GM12878 (cell line): ENCODE measurements around the gene PSMA8. TPM values are rescaled to one million over a fixed set of nuclear protein-coding genes. Genes with fewer than 3 reads are reported as not detected.

Source experiments
- ATAC-seq: fragments of 200-7000 bp; cut with Tn5 transposase; 3 replicates; pipeline ENCODE4 v1.9.1; 2020; ENCODE audit warnings: mild to moderate bottlenecking, moderate library complexity
- BruUV-seq: library from RNA; stranded (reverse); fragments of 400-500 nt; replicated peaks from 2 replicates; lab custom pipeline; 2021; lab: Mats Ljungman, UMichigan
- CTCF ChIA-PET: fragments of 300-600 bp; sonication (Branson Sonifier 250); formaldehyde crosslinking; extraction: SDS; loops from one replicate; lab custom pipeline; 2021; ENCODE audit warnings: inconsistent platforms; lab: Yijun Ruan, JAX
- POLR2A ChIA-PET: fragments of 350-600 bp; formaldehyde crosslinking; extraction: SDS; loops from one replicate; lab custom pipeline; 2021; ENCODE audit warnings: inconsistent platforms; lab: Charles Lee
- RAD21 ChIA-PET: fragments of 300-600 bp; sonication (Branson Sonifier 250); formaldehyde crosslinking; loops from one replicate; lab custom pipeline; 2023; ENCODE audit warnings: antibody characterized with exemption; ENCODE audit not compliant: unreplicated experiment; lab: Charles Lee
- SMC1A ChIA-PET: fragments of 300-600 bp; sonication (Branson Sonifier 250); formaldehyde crosslinking; loops from one replicate; lab custom pipeline; 2023; ENCODE audit not compliant: unreplicated experiment, uncharacterized antibody; lab: Charles Lee
- DNase-seq: peaks from one replicate; pipeline ENCODE4 v3.0.0-alpha.2; 2011; ENCODE audit warnings: low read depth, low spot score
- FAIRE-seq: peaks from 3 replicates; lab custom pipeline; 2011; peaks lifted over from hg19 to GRCh38; lab: Jason Lieb, UNC
- H2AFZ ChIP-seq: 2 replicates; pipeline ENCODE4 v1.6.0; 2011; ENCODE audit warnings: low read depth, low read length, control low read depth; ENCODE audit not compliant: control insufficient read depth
- H3K27ac ChIP-seq: 2 replicates; pipeline ENCODE4 v1.5.1; 2011; ENCODE audit warnings: control low read depth; ENCODE audit not compliant: control insufficient read depth, insufficient read depth
- H3K27me3 ChIP-seq, 2 experiments: replicated peaks in 1 of 2; 2 replicates each; pipeline versions ENCODE4 v1.6.0 to v1.6.1; 2011; ENCODE audit warnings: low read length in 1 of 2; ENCODE audit not compliant: control insufficient read depth in 2 of 2, insufficient read depth in 2 of 2
- H3K36me3 ChIP-seq, 2 experiments: 2 replicates each; pipeline ENCODE4 v1.5.1; 2011; ENCODE audit warnings: low read length in 1 of 2; ENCODE audit not compliant: control insufficient read depth in 2 of 2, insufficient read depth in 2 of 2
- H3K4me1 ChIP-seq: 2 replicates; pipeline ENCODE4 v1.6.1; 2011; ENCODE audit warnings: mild to moderate bottlenecking, low read length, moderate library complexity, mixed read lengths; ENCODE audit not compliant: control insufficient read depth, insufficient read depth
- H3K4me2 ChIP-seq: 2 replicates; pipeline ENCODE4 v1.6.0; 2011; ENCODE audit warnings: control low read depth; ENCODE audit not compliant: control insufficient read depth, insufficient read depth
- H3K4me3 ChIP-seq: fragments of 200-600 bp; sonication (generic); 2 replicates; pipeline ENCODE4 v1.5.1; 2016
- H3K79me2 ChIP-seq: 2 replicates; pipeline ENCODE4 v1.6.0; 2011; ENCODE audit warnings: low read length; ENCODE audit not compliant: control insufficient read depth, insufficient read depth
- H3K9ac ChIP-seq: 2 replicates; pipeline ENCODE4 v1.8.0; 2011; ENCODE audit warnings: low read length, control low read depth, mixed read lengths; ENCODE audit not compliant: control insufficient read depth, insufficient read depth
- H3K9me3 ChIP-seq: replicated peaks from 3 replicates; pipeline ENCODE4 v1.5.1; 2011; ENCODE audit warnings: mild to moderate bottlenecking, low read length; ENCODE audit not compliant: control insufficient read depth, insufficient read depth
- H4K20me1 ChIP-seq: 2 replicates; pipeline ENCODE4 v1.6.0; 2011; ENCODE audit not compliant: control insufficient read depth, insufficient read depth
- BCLAF1 ChIP-seq: fragments of 450-650 bp; IDR thresholded peaks from 2 replicates; pipeline ENCODE4 v1.6.1; 2017; ENCODE audit warnings: antibody characterized with exemption, mild to moderate bottlenecking, moderate library complexity
- BHLHE40 ChIP-seq, 2 experiments: fragments of 450-650 bp in 1 of 2; IDR thresholded peaks; 2 replicates each; pipeline ENCODE4 v1.6.1; 2011 to 2017; ENCODE audit warnings: low read depth in 2 of 2, borderline replicate concordance in 1 of 2, improper control_type of control experiment in 1 of 2, low read length in 1 of 2, mild to moderate bottlenecking in 1 of 2
- ESRRA ChIP-seq: IDR thresholded peaks from 2 replicates; pipeline ENCODE4 v1.6.1; 2012; ENCODE audit warnings: mild to moderate bottlenecking, low read length, improper control_type of control experiment
- GABPA ChIP-seq: IDR thresholded peaks from 2 replicates; pipeline ENCODE4 v1.6.1; 2014; ENCODE audit warnings: antibody characterized with exemption, low read depth, mild to moderate bottlenecking, inconsistent platforms
- KAT2A ChIP-seq: conservative IDR thresholded peaks from 2 replicates; pipeline ENCODE4 v1.6.1; 2011; ENCODE audit warnings: low read depth, low read length; ENCODE audit not compliant: control insufficient read depth
- MTA2 ChIP-seq: fragments of 450-650 bp; IDR thresholded peaks from 2 replicates; pipeline ENCODE4 v1.6.1; 2016; ENCODE audit warnings: low read depth, mild to moderate bottlenecking, moderate library complexity
- MXI1 ChIP-seq: fragments of 150-350 bp; IDR thresholded peaks from 2 replicates; pipeline ENCODE4 v1.6.1; 2011; ENCODE audit warnings: low read depth, mild to moderate bottlenecking, inconsistent platforms, low read length, improper control_type of control experiment
- MYB ChIP-seq: fragments of 150-350 bp; IDR thresholded peaks from 2 replicates; pipeline ENCODE4 v1.6.1; 2014; ENCODE audit warnings: mild to moderate bottlenecking, low read depth, low read length, borderline replicate concordance
- PKNOX1 ChIP-seq: fragments of 450-650 bp; IDR thresholded peaks from 2 replicates; pipeline ENCODE4 v1.6.1; 2016; ENCODE audit warnings: mild to moderate bottlenecking
- POLR2AphosphoS5 ChIP-seq: IDR thresholded peaks from 2 replicates; pipeline ENCODE4 v1.6.1; 2011; ENCODE audit warnings: mild to moderate bottlenecking, low read length, inconsistent platforms
- RELA ChIP-seq: fragments of 450-650 bp; IDR thresholded peaks from 2 replicates; pipeline ENCODE4 v1.8.0; 2014; ENCODE audit warnings: borderline replicate concordance; ENCODE audit not compliant: partially characterized antibody
- RUNX3 ChIP-seq: IDR thresholded peaks from 2 replicates; pipeline ENCODE4 v1.6.1; 2012; ENCODE audit warnings: low read length, inconsistent platforms
- SIN3A ChIP-seq: IDR thresholded peaks from 2 replicates; pipeline ENCODE4 v1.6.1; 2012; ENCODE audit warnings: low read depth, low read length, improper control_type of control experiment
- TCF7 ChIP-seq: IDR thresholded peaks from 2 replicates; pipeline ENCODE4 v1.6.1; 2014; ENCODE audit warnings: antibody characterized with exemption, borderline replicate concordance
- ZNF217 ChIP-seq: fragments of 450-650 bp; IDR thresholded peaks from 2 replicates; pipeline ENCODE4 v1.6.1; 2017; ENCODE audit warnings: antibody characterized with exemption, mild to moderate bottlenecking
- ZNF622 ChIP-seq: fragments of 450-650 bp; IDR thresholded peaks from 2 replicates; pipeline ENCODE4 v1.6.1; 2017; ENCODE audit warnings: mild to moderate bottlenecking, inconsistent platforms
- ZZZ3 ChIP-seq: IDR thresholded peaks from 2 replicates; pipeline ENCODE4 v1.6.1; 2011; ENCODE audit warnings: low read depth; ENCODE audit not compliant: control insufficient read depth, insufficient read length
- WGBS: methylation state at CpG from one replicate; pipeline ENCODE4 v1.1.6; 2016; ENCODE audit warnings: low lambda C conversion rate; ENCODE audit not compliant: insufficient replicate concordance, insufficient coverage; ENCODE audit errors: missing lambda C conversion rate; 5-methylcytosine and 5-hydroxymethylcytosine counted together
- in situ Hi-C: fragments of 300-500 bp; cut with MboI; formaldehyde crosslinking; loops from 9 replicates; pipeline ENCODE4 v1.14.3; 2018; ENCODE audit warnings: mixed read lengths
- intact Hi-C: fragments of 100-400 bp; cut with micrococcal nuclease; formaldehyde crosslinking; loops from one replicate; pipeline ENCODE4 v1.14.2; 2022; ENCODE audit not compliant: unreplicated experiment
- polyA plus RNA-seq, 11 experiments: library from polyadenylated mRNA; depleted of rRNA in 4 of 11; unstranded in 6 of 11; stranded (reverse) in 5 of 11; fragments of >200 nt; fragmentation: Nextera tagmentation in 4 of 11; fragmentation: Illumina TruSeq in 1 of 11; extraction: Ambion mirVana in 4 of 11; extraction: Trizol in 1 of 11; gene quantifications; 1 replicate in 1 of 11; 2 replicates in 10 of 11; pipeline versions ENCODE4 v1.2.1 to v1.2.3, GENCODE V29; 2011 to 2016; ENCODE audit warnings: inconsistent platforms in 2 of 11, missing spikeins in 2 of 11, low read depth in 1 of 11
- total RNA-seq, 4 experiments: library from RNA; depleted of rRNA in 3 of 4; stranded (reverse); fragments of >200 nt in 3 of 4; fragmentation: Illumina TruSeq in 1 of 4; extraction: Trizol in 1 of 4; gene quantifications; 2 replicates each; pipeline versions ENCODE4 v1.2.1 to v1.2.3, GENCODE V29; 2013 to 2021

PSMA8 gene
- total and polyA plus RNA-seq, 10 of the 15 experiments (the other 5 are each of a cell fraction or from before 2014, with no cell fraction given): 0.07 to 0.15 (median 0.09) TPM; not detected in 6

- TF ChIP-seq RUNX3 (peak; percentile 66), MYB (no peak), TCF7 (no peak)
- TF ChIP-seq, all 136 proteins: peak for 11
Measured at GRCh38 chr18:26086959-26087358, 46.7 kb upstream of the PSMA8 start (continued).

GRCh38 chr18:26088487-26088886 is 45.2 kb upstream of the PSMA8 start:
- H3K4me2 ChIP-seq: peak overlapping the region; percentile 17
- TF ChIP-seq PKNOX1 (no peak), RELA (no peak), ZNF217 (no peak), ZNF622 (no peak), KAT2A (no peak), POLR2AphosphoS5 (no peak), ZZZ3 (no peak), SIN3A (no peak), ESRRA (no peak), GABPA (no peak), BHLHE40 (IDR thresholded peaks at IDR 0.05; ENCODE audit: borderline replicate concordance in 1 of 2, low read depth in 2 of 2, low read length in 1 of 2) (no peak), MTA2 (no peak), BCLAF1 (no peak), MXI1 (no peak), MYB (no peak)
- ATAC-seq (no peak), DNase-seq (no peak), FAIRE-seq (no peak)
- H2AFZ ChIP-seq: no peak overlapping the region
- H3K27me3 ChIP-seq: no peaks in the 10 kb centered on the region
- H3K27ac ChIP-seq: 0 out of 2 replicates have a peak overlapping the region, but pooled peaks have one; percentile 11
- in situ Hi-C loops (no loop called here), intact Hi-C loops (loop anchor here (5.0 kb wide), 1 partner anchor 204 kb away; no protein-coding TSS in a partner anchor)
- peaks cover 3% of the 10 kb centered on the region; the same call in 1 of the 2 replicates for H3K4me1 ChIP-seq
- peak overlapping the region; percentile 85 for H3K4me3 ChIP-seq
- H3K36me3 ChIP-seq: peaks cover 0 to 11% of the 10 kb centered on the region in 2 experiments; a peak in 2 of 4 replicates
- 2% methylated on average over 3 of the region's 3 CpGs for WGBS
- POLR2A ChIA-PET: interaction anchor here (0.5 to 1.4 kb wide), 2 partner anchors 8 to 79 kb away, joined by 3 to 9 read pairs; no protein-coding TSS in a partner anchor
- 0 out of 2 replicates have a peak overlapping the region, but pooled peaks have one; percentile 19 for H3K9ac ChIP-seq
- TSS peak; percentile 38 for BruUV-seq
- RAD21 ChIA-PET: interaction anchor here (0.7 to 2.5 kb wide), 5 partner anchors 9 to 138 kb away, joined by 3 to 14 read pairs (median 3); partner anchors contain the start of gene TAF4B
- no peaks in the 10 kb centered on the region; the same call in 2 of the 3 replicates for H3K9me3 ChIP-seq
- H4K20me1 ChIP-seq: peaks cover 2% of the 10 kb centered on the region; the same call in 1 of the 2 replicates
- peaks cover 63% of the 10 kb centered on the region for H3K79me2 ChIP-seq
- CTCF ChIA-PET: interaction anchor here (0.6 to 1.4 kb wide), 6 partner anchors 13 to 139 kb away, joined by 3 to 5 read pairs (median 3); no protein-coding TSS in a partner anchor
- SMC1A ChIA-PET: interaction anchor here (0.9 to 4.0 kb wide), 13 partner anchors 9 to 127 kb away, joined by 3 to 18 read pairs (median 3); no protein-coding TSS in a partner anchor
